Erythroblast (primary cell): ENCODE results near the gene ST14.
"Not testable (repeated sequence)": the region's sequence is repeated elsewhere in the genome, so short reads cannot be mapped to it uniquely, and the experiment has no call there.

Source experiments
- GATA1 ChIP-seq: IDR thresholded peaks from 2 replicates; pipeline ENCODE4 v1.6.1; 2011; ENCODE audit warnings: low read depth, mild to moderate bottlenecking, control low read depth, low read length, moderate library complexity
- POLR2A ChIP-seq: IDR thresholded peaks from 2 replicates; pipeline ENCODE4 v1.6.1; 2011; ENCODE audit warnings: mild to moderate bottlenecking, low read length

GRCh38 chr11:130172001-130172400 lies 12.4 kb downstream of the ST14 start:
- TF ChIP-seq POLR2A, GATA1: not testable (repeated sequence)
